D341Med (cell line): ENCODE data around the gene SWAP70.
"Not testable (repeated sequence)": the region's sequence is repeated elsewhere in the genome, so short reads cannot be mapped to it uniquely, and the experiment has no call there.

Source experiments
- DNase-seq: peaks from one replicate; pipeline ENCODE4 v3.0.0; 2012; ENCODE audit warnings: low spot score

The SWAP70 gene

GRCh38 chr11:9692691-9693090 is 28.8 kb downstream of the SWAP70 start:
- DNase-seq, result no peak

- no peak for DNase-seq
These were observed 30.1 kb downstream of the SWAP70 start for GRCh38 chr11:9693801-9694553.

GRCh38 chr11:9695228-9695627 is 31.4 kb downstream of the SWAP70 start:
- DNase-seq, result not testable (repeated sequence)

- no peak for DNase-seq
These were observed 33.9 kb downstream of the SWAP70 start for GRCh38 chr11:9697766-9698165.

DNA sequence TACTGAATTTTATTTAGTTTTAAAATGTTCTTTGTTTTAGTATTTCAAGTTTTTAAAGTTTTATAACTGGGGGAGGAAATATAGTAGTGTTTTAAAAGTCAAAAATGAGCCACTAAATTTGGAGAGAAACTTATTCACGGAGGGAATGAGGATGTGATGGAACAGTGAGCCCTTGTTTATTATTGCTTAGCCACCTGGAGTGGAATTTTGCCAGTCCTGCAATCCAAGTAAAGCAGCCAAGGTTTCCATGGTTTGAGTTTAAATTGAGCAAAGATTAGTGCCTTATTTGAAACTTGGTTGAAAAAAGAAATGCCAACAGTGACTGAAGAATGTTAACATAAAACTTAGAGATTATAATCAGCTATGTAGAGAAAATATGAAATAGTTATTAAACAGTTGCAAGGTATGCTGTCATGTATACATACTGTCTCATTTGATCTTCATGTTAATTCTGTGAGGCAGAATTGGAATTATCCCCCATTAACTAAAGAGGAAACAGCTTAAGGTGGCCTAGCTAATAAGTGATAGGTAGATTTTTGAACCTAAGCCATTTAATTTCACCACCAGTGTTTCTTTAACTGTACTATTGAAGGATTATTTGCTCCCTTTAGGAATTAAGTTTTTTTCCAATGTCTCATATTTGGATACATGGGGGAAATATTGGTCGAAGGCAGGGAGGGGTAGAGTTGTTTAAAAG is 36.4 kb downstream of the SWAP70 start:
- no peak for DNase-seq

GRCh38 chr11:9701799-9702198 is 37.9 kb downstream of the SWAP70 start:
- no peak for DNase-seq

DNA sequence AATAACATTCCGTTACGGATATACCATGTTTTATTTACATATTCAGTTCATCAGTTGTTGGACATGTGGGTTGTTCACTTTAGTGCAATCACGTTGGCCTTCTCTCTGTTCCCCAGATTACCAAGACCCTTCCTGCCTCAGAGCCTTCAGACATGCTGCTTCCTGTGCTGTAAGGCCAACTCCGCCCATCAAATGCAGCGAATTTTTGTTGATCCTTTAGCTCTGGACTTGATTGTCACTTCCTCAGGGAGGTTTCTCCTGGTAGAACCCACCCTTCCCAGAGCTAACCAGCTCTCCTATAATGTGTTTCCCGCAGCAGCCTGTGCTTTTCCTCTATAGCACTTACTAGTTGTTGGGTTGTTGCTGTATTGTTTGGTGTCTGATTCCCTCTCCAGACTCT is 39.4 kb downstream of the SWAP70 start:
- DNase-seq, result no peak

DNA sequence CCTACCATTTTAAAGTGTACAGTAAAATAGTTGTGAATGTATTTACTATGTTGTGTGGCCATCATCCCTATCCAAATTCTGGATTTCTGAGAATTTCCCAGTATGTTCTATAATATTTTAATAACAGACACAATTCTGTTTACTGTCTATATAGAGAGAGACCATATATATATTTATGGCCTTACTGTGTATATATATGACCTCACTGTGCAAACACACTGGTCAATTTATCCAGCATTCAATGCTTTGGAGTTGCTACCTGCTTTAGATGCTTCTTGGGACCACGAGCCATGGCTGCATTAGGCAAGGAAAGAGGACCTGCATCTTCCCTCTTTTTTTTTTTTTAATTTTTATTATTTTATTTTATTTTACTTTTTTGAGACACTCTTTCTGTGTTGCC is 40.2 kb downstream of the SWAP70 start:
- no peak for DNase-seq

GRCh38 chr11:9704620-9705019 is 40.7 kb downstream of the SWAP70 start:
- DNase-seq, result no peak

GRCh38 chr11:9705361-9705760 is 41.5 kb downstream of the SWAP70 start:
- DNase-seq, result not testable (repeated sequence)

GRCh38 chr11:9708544-9708943 is 44.7 kb downstream of the SWAP70 start:
- DNase-seq, result no peak

DNA sequence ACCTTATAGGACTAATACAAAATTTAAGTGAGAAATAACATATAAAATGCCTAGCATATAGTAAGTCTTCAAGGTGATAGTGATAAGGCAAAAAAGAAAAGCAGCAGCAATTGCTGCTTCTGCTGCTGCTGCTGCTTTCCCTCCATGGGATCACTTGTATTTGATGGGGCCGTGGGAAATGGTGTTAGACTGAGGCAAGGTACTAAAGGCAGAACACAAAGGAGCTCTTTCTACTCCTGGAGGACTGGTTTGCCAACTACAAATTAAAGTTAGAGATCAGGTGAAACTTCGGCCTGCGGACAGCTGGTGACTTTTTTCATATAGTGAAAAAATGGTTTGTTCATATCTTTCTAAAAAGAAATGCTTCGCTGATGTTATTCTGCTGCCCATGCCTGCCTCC is 46.3 kb downstream of the SWAP70 start:
- no peak for DNase-seq

- DNase-seq, result no peak
These were observed 47.0 kb downstream of the SWAP70 start for GRCh38 chr11:9710852-9711251.

DNA sequence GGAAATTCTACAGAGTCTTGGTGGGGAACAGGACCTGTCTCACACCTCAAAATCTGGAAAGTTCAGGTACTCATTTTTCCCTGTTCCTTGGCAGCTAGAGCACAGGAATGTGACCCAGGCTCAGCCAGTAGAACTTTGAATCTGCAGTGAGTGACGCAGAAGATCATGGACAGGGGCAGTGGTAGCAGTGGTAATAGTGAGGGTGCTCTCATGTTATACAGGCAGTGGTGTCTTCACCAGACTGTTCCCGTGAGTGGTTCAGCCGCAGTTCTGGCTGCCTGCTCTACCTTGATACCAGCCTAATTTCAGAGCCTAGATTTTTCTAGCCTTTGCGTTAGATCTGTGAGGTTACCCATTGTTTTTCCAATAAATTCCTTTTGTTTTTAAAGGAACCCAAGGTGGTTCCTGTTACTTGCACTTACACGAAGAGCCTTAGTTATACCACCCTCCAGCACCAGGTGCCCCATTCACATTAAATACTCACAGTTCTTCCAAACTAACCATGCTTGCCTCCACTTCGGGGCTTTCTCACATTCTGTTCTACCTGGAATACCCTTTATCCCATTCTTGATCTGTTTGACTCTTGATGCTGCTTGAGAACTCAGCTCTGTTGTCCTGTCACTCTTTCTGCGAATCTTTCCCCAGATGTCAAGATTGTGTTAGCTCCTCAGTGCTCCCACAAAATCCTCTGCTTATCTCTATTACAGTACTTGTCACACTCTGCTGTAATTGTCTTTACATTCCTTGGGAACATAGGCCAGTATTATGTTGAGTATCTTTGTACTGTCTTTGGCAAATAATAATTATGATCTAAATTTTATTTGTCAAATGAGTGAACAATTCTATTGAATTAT is 47.8 kb downstream of the SWAP70 start:
- no peak for DNase-seq

GRCh38 chr11:9714272-9714940 is 50.5 kb downstream of the SWAP70 start:
- no peak for DNase-seq

DNA sequence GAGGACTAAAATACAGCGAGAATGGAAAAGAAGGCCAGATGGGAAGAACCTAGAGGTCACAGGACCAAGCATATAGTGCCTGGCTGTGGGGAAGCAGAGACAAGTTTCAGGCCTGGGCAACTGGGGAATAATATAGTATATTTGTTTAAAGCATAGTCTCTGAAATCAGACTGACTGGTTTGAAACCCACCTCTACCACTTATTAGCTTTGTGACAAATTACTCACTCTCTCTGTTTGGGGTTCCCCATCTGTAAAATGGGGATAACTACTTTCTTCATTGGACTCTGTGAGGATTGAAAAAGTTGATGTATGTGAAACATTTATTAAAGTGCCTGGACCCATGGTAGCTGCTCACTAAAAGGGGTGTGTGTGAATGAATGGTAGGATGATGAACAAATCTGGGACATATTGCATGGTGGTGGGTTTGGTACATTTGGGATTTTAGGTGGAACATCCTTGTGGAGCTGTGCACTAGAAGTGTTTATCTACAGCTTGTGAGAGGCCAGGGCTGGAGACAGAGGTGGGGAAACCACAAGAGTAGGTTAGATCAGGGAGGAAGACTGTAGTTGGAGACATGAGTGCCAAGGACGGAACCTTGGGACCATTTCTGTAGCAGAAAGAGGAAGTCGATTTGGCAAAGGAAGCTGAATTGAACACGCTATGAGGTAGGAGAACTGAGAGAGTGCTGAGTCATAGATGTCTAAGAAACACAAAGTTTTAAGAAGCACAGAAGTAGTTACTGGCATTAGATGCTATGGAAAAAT is 52.6 kb downstream of the SWAP70 start:
- DNase-seq, result no peak

DNA sequence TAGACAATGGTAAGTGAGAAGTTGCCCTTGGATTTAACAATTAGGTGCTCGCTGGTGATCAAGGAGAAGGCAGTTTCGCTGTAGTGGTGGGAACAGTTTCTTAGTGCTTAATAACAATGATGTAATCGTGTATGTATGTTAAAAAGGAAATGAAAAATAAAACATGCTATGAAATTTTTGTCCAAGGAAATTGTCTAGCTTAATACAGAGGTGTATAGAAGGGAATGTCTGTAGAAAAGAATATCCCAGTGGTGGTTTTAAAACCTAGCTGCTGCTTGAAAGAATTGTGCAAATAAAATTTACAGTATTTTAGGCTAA is 53.1 kb downstream of the SWAP70 start:
- DNase-seq, result no peak

- DNase-seq, result no peak
These were observed 53.8 kb downstream of the SWAP70 start for GRCh38 chr11:9717719-9718118.

GRCh38 chr11:9718147-9718546 is 54.3 kb downstream of the SWAP70 start:
- DNase-seq, result no peak

DNA sequence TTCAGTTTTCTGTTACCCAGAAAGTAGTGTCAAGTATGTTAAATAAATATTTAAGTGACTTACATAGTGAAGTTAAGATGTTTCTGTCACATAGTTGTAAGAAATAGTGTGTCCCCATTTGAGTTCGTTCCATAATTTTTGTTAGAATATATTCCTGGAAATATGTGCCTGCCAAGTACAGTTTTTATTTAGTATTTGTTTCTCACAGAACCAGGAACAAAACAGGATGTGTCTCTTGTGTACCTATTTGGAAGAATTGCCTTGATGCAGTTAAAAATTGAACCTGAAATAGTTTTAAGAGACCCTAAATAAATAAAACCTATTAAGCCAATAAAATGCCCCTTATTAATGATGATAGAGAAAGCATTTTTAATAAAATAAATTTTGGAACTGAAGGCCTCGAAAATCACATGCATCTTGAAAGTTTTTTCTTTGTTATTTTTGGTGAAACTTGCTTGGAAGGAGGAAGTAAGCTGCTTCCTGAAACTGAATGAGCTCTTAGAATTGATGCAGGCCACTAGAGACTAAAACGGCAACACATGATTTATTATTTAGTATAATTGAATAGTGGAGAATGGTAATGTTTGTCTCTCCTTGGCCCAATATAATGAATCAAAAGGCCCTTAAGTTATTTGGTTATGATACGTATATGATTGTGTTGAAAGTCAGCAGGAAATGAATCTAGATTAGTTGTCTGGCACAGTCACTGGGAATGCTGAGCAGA is 55.9 kb downstream of the SWAP70 start:
- no peak for DNase-seq

GRCh38 chr11:9720290-9720630 is 56.4 kb downstream of the SWAP70 start:
- DNase-seq, result no peak
